GM21423 (cell line): ENCODE data around the gene CCDC77.
A peak's percentile ranks its signal among the peaks of the same experiment; 100 is the strongest.
"Not testable (repeated sequence)": the region's sequence is repeated elsewhere in the genome, so short reads cannot be mapped to it uniquely, and the experiment has no call there.

Experiments
- ATAC-seq: cut with Tn5 transposase; IDR thresholded peaks from one replicate; pipeline ENCODE4 v1.9.1; 2021; ENCODE audit warnings: mild to moderate bottlenecking, moderate library complexity; ENCODE audit not compliant: unreplicated experiment

The CCDC77 gene

DNA sequence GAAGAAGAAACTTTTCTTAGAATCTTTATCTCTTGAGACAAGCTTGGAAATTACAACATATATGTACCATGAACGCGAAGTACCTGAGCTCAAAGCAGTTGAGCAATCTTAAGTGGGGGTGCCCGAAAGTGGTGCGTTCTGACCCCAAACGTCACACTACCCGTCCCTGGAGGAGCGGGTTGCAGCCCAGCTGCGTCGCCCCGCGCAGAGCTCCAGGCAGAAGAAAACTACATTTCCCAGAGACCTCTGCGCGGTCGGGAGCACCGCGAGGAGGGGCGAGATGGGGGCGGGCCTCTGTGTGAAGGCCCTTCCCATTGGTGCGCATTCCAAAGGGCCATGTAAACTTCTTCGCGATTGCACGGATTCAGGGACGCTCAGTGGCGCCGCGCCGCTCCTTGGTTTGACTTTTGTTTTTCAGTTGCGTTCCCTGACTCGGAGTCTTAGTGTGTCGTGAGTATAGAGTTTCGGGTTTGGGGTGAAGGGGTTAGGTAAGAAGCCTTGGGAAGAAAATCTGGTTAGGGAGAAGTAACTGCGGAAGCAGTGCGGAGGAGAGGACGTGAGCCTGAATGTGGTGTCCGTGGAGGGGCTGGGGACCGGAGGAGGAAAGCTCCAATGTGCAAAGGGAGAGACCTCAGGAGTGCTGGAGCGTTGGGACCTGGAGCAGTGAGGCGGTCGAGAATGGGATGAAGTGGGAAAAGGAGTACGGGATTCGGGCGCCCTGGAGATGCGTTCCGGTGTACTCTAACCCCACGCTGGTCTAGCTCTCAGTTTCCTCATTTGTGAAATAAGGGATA is at the start of gene CCDC77:
CCDC77 (plus strand) TSS at position 410 of the 794 bp plus-strand sequence. CDS start 7,740 bp downstream, outside the sequence.
- peak; percentile 98 for ATAC-seq

DNA sequence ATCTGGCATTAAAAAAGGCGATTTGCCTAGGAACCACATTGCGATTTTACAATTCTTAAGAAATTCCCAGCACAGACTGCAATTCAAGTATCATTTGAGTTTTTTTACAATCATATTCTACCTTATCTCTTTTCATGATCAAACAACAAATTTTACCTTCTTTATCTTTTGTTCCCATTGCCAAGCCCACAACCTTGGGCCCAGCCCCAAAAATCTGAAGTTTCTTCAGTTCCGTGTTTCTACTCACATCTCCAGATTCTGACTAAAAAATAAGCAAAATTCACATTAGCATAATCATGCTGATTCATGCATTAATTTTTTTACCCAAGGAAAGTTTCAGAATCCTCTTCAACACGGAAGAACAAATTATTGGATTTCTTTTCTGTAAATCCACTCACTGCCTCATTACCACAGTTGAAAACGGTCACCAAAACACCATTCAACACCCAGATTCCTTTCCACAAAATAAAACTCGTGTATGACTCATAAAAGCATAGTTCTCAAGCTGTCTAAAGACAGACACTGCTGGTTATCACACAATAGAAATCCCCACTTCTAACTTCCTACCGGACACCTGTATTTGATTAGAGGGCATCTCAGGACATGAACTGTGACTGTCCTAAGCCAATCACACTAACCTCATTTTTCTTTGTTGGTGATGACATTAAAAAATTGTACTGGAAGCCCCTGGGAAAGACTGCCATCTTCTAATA is 45.0 kb upstream of the CCDC77 start:
- no peak for ATAC-seq

DNA sequence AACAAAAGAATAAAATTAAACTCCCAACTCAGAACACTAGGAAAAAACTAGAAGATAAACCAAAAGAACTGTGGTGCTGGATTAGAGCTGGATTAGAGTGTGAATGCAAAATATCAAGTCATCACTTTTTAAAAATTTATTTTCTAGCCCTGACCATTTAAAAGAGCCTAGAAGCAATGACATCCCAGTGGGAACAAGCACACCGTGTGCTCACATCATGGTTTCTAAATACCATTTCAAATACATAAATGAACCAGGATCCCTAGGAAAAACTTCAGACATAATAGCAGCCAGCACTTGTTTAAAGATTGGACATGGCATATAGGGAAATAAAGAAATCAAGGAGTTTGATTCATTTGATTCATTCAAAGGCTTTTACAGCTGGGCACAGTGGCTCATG is 42.4 kb upstream of the CCDC77 start:
- no peak for ATAC-seq

DNA sequence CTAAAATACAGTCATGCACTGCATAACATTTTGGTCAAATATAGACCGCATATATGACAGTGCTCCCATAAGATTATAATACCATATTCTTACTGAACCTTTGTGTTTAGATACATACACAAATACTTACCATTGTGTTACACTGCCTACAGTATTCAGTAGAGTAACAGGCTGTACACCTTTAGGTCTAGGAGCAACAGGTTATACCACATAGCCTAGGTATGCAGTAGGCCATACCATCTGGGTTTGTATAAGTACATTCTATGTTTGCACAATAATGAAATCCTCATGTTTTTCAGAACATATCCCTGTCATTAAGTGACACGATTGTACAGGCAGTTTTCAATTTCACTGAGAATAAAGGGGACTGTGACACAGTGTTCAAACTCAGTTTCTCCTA is 34.6 kb upstream of the CCDC77 start:
- ATAC-seq: no peak

DNA sequence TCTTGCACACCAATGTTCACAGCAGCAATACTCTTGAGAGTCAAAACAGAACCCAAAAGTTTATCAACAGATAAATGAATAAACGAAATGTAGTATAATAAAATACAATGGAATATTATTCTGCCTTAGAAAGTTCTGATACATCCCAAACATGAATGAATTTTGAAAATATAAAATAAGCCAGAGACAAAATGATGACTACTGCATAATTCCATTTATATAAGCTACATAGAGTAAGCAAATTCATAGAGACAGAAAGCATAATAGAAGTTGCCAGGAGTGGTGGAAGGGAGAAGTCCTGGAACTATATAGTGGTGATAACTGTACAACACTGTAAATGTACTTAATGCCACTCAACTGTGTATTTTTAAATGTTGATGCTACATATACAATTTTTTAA is 33.5 kb upstream of the CCDC77 start:
- ATAC-seq: no peak

DNA sequence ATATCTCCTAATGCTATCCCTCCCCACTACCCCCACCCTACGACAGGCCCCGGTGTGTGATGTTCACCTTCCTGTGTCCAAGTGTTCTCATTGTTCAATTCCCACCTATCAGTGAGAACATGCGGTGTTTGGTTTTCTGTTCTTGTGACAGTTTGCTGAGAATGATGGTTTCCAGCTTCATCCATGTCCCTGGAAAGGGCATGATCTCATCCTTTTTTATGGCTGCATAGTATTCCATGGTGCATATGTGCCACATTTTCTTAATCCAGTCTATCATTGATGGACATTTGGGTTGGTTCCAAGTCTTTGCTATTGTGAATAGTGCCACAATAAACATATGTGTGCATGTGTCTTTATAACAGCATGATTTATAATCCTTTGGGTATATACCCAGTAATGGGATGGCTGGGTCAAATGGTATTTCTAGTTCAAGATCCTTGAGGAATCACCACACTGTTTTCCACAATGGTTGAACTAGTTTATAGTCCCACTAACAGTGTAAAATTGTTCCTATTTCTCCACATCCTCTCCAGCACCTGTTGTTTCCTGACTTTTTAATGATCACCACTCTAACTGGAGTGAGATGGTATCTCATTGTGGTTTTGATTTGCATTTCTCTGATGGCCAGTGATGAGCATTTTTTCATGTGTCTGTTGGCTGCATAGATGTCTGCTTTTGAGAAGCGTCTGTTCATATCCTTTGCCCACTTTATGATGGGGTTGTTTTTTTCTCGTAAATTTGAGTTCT is 30.5 kb upstream of the CCDC77 start:
- ATAC-seq: not testable (repeated sequence)

DNA sequence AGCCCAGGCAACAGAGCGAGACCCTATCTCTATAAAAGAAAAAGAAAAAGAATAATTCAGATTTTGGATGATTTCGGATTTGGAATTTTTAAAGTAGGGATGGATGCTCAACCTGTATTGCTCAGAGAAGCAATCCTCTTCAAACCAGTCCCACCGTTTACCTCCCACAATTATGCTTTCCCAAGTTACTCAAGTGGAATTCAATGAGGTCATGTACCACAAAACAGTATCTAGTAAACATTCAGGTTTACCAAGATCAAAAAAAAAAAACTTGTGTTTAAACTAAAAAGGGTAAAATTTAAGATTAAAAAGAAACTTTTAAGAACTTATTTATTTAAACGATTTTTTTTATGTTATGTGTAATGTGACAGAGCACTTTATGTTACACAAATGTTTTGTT is 14.8 kb upstream of the CCDC77 start:
- ATAC-seq: no peak

DNA sequence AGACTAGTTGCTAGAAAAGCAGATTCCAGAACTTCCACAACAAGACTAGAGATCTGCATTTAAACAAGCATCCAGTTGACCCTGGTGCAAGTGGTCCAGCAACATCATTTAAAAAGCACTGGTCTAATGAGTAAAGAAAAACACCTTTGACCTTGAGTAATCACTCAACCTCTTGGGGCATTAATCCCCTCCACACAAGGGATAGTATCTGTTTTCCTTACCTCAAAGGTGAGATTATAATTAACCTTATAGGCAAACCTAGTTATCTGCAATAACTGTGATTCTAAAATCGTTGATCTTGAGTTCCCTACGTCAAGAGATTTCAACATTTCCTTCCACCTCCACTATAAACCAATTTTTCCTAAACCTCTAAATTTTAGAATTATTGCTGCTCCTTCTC is 13.4 kb upstream of the CCDC77 start:
- no peak for ATAC-seq

DNA sequence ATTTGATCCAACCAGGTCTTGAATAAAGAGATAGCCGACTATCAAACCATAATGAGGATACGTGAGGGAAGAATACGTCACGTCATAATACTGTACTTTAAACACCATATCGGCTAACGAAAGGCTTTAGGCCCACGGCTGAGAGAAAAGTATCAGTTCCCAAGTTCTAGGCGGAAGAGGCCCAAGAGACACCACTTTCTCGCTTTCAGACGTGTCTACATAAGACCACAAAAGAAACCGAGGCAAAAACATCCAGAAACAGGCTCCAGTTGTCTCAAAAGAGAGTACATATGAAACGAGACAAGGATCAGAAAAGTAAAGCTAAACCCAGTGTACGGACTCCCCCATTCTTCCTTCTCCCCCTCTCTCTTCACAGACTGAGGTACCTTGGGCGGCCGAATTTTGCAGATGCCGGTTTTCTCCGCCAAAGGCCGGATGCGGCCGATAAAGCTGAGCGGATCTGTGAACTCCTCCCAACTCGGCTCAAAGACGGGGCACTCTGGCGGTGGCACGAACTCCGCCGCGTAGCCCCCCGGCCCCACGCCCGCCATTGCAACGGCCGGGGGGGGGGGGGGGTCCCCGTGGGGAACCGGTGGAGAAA is 12.8 kb upstream of the CCDC77 start:
- peak; percentile 40 for ATAC-seq

DNA sequence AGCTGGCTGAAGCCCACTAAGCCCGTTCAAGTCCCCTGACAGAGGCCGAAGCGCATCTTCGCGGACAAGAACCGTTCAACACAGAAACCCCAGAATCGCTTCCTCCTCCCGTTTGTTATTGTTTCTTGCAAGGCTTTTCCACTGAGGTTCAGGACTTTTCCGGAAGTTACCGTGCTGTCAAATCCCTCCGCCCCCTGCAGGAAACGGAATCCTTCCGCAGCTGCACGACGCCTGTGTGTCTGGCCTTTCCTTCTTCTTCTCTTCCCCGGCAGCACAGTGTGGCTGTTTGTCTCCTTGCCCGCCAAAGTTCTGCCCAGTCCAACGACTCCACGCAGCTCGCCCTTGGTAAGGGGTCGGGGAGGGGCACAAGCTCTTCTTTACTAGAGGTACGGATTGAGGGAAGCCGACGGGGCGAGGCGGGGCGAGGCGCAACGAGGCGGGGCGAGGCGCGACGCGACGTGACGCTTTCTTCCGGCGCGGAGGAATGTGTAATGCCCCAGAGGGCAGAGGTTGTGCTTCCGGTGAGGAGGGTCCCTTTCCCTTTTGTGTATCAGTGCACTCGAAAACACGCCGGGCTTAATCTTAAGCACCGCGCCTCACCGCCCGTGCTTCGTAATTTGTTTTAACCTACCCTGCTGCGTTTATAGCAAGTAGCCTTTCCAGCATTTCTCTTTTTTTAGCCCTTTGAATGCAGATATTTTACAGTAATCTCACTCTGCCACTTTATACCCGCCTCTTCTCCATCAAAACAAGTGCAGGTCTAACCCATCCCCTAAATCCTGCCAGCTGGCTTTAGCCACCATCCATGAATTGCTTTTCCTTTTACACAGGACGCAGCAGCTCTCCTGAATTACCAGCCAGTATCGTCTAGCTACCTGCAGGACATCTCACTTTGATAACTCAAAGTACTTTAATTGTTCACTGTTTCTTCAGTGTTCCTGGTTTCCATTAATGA is 12.0 kb upstream of the CCDC77 start, which contains the start of gene KDM5A:
KDM5A (minus strand) TSS at position 179 of the 955 bp plus-strand sequence. CDS start 229 bp downstream, outside the sequence.
- peak; percentile 91 for ATAC-seq

DNA sequence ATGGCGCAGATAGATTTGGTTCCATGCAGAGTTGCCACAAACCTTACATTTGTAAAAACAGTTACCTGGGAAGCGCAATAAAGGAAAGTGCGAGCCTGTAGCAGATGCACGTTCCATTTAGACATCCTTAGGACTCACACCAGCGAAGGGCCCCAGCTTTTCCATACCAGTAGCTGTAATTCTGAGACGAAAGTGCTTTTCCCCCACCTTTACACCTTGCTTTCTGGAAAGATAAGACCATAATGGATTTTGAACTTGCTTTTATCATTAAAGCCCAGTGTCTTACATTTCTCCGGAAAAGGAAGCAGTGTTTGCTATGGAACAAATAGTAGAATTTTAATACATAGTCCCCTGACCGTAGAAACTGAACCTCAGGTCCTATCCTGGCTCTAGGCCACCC is 616 bp upstream of the CCDC77 start:
- ATAC-seq: no peak

DNA sequence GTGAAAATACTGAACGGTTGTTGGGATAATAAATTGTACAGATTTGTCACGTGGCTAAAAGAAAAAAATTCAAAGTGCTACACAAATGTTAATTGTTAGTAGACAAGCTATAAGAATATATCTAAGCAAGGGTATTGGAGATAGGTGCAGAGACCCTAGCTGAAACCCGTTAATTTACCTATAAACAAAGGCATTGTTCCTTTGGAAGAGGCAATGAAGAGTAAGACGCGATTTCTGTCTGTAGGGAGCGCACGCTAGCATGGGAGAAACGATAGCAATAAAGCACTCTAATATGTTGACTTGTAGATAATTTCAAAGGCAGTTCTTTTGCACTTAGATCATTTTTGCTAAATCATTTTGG is 565 bp downstream of the CCDC77 start:
- ATAC-seq: no peak

DNA sequence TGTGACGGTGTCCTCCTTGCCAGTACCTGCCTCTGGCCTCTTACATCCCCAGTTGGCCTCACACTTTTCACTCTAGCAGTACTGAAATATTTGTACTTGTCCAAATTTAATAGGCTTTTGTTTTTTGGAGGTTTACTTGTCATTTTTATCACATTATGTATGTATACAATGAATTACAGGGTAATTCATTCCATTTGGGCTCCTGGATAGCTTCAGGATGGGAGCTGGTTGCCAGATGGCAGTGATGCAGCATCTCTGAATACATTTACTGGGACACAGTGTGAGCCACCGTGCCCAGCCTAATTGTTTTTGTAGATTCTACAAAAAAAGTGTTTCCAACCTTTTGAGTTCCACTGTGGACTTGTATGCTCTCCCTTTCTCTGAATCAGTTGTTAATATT is 13.4 kb downstream of the CCDC77 start:
- no peak for ATAC-seq

DNA sequence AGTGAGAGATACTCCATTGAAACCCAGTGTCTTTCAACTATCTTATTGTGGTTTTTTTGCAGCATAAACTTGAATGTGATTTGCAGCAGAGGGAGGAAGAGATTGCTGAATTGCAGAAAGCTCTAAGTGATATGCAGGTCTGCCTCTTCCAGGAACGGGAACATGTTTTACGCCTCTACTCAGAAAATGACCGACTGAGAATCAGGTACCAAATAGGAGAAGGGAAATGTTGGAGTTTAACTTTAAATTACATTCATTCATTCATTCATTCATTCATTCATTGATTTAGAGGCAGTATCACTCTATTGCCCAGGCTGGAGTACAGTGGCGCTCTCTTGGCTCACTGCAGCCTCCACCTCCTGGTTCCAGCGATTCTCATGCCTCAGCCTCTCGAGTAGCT is 17.0 kb downstream of the CCDC77 start:
- ATAC-seq: no peak

DNA sequence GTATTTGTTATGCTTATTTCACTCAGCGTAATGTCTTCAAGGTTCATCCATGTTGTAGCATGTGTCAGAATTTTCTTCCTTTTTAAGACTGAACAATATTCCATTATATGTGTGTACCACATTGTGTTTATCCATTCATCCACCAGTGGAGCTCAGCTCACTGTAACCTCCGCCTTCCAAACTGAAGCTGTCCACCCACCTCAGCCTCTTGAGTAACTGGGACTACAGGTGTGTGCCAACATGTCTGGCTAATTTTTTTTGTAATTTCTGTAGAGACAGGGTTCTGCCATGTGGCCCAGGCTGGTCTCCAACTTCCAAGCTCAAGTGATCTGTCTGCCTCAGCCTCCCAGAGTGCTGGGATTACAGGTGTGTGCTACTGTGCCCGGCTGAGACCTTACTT is 21.1 kb downstream of the CCDC77 start:
- no peak for ATAC-seq

DNA sequence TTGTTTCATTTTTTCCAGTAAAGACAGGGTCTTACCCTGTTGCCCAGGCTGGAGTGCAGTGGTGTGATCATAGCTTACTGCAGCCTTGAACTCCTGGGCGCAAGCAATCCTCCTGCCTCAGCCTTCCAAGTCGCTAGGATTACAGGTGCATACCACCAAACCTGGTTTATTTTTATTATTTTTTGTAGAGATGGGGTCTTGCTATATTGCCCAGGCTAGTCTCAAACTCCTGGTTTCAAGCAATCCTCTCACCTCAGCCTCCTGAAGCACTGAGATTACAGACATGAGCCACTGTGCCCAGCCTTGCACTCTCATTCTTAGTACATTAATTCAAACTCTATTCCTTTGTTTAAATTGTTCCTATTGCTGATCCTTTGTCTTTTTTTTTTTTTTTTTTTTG is 34.3 kb downstream of the CCDC77 start:
- not testable (repeated sequence) for ATAC-seq

DNA sequence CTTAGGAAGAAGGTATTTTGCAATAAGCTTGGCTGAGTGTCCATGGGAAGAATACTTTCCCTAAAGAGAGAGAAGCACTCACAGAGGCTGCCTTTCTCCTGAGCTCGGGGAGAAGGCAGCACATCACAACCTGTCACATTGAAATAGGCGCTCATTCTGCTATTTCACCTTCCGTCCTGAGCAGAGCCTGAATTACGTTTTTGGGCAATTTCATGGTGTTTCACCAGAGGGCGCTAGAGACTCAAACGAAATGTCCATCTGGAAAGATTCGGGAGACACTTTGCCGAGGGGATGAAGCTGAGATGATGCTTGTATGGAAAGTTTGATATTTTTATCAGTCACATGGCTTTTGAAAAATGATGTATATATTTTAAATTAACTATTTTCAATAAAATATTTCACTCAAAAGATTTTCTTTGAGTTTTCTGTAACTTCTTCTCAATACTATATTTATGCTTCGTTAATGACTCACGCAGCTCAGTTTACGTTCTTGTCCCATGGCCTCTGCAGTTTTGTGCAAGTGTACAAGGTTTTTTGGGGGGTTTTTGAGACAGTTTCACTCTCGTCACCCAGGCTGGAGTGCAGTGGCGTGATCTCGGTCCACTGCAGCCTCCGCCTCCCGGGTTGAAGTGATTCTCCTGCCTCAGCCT is 40.9 kb downstream of the CCDC77 start:
- ATAC-seq: no peak

DNA sequence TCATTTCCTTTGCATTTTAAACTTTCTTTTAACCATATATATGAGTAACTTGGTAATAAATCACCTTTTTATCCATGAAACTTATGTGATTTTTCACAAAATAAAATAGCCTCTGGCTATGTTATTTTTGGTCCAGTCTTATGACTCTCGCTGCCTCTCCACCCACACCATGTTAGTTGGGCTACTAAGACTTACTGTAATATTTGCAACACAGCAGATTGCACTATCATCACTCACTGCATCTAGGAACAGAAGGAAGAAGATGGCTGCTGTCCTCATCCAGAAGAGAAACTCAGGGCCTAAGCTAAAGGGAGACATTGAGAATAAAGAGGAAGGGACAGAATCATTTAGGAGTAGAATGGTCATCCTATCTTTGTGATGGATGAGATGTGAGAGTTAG is 45.7 kb downstream of the CCDC77 start:
- ATAC-seq: no peak

DNA sequence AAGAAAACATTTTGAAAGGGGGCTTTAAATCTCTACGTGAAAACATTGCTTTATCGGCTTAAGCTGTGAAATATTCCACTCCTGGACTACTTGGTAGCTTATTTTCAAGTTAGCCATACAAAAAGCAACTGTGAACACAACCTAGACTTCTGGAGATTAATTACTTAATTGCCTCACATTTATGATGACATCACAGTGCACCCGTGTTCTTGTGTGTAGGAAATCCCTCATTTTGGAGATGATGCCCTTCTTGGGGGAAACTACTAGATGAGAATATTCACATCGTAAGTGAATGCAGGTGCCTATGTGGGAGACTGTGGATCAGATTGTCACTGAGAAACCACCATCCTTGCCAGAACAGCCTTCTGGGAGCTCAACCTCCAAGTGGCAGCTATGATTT is 47.8 kb downstream of the CCDC77 start:
- ATAC-seq: no peak

DNA sequence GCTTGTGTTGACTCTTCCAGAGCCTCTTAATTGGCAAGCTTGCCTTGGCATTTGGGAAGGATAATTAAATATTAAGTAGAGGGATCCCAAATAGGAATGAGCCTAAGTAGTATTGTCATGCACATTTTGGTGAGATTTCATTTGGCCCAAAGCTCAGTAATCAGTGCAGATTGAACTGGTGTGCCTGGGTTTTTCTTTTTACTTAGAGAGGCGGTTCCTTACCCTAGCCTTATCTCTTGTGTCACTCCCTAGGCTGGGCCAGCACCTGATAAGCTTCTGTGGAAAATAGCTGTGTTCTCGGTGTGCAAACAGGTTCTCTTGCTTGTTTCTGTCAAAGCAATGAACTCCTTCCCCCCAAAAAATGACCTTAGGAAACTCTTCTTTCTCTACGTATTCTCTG is 49.0 kb downstream of the CCDC77 start:
- ATAC-seq: no peak
